Smooth muscle cell of the brain vasculature (primary cell): ENCODE measurements around the gene NME7.

ENCODE experiments used
- DNase-seq: peaks from one replicate; pipeline ENCODE4 v3.0.0-alpha.2; 2012; ENCODE audit warnings: low read depth, low spot score

NME7 gene

DNA sequence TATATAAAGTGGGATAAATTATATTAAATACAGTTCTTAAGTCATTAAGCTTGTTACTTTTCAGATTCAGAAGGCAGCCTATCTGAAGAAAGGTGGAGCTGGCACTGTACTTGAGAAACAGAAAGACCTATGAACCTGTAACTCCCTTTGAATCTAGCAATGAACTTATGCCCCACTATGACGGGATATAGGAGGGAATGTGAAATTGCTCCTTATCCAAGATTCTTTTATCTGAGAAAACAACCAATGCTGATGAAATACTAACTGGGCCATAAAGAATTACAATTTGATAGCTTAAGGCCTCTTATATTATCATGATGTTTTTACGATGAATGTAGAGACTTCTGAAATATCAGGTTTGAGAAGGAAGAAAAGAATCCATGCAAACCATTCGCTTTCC is 211.0 kb downstream of the NME7 start:
- no peak for DNase-seq

DNA sequence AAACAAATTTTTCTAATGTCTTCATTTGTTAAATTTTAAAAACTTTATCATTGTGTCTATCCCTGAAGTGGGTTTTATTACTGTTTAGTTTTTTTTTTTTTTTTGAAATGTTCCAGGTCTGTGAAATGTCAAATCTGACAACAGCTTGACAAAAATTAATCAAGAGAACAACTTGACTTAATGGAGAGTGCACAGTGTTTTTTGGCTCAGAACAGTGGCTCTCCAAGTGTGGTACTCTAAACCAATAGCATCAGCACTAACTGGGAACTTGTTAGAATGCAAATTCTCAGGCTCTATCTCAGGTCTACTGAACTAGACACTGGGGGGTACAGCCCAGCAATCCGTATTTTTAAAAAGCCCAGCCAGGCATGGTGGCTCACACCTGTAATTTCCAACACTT is 211.9 kb downstream of the NME7 start:
- no peak for DNase-seq

DNA sequence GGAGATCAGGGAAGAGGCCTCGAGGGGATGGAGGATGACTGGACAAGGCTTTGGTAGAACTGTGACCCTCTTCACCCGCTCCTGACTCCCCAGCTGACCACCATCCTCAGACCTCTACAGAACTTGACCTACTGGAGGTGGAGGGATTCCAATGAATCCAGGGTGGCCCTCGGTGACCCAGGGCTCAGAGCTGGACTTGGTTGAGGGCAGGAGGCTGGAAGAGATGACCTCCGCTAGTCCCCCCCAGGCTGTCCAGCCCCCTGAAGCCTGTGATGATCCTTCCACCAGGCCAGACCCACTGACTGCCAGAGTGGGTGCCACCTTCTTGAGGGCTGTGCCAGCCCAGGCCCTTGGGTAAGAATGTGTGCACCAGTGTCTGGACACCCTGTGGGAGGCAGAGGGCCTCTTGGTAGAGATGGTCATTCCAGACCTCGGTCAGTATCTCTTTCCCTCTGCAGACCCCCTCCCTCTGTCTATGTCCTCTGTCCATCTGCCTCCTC is 216.2 kb downstream of the NME7 start:
- no peak for DNase-seq

DNA sequence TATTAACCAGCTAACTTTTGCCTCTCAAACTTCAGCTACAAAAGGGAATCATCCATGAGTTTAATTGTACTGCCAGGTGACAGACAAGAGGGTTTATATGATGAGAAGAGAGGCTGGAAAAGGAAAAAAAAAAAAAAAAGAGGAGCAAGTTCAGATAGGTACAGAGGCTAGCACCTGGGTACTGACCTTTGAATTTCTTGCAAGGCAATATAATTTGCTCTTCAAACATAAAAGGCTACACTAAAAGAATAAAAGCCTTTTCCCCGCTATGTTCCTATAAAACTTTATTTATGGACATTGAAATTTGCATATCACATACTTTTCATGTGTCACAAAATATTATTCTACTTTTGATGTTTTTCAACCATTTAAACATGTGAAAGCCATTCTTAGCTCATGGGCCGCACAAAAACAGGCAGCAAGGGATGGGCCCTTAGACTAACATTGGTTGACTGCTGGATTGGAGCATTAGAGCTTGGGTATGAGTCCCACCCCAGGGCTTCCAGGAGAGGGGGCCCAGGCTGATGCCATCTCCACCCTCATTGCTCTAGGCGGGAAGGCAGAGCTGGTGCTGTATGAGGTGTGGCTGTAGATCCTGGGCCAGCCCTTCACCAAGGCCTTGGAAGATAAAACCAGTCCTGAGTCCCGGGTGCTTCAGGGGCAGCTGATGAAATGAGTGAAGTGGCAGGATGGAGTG is 216.8 kb downstream of the NME7 start:
- DNase-seq: no peak

DNA sequence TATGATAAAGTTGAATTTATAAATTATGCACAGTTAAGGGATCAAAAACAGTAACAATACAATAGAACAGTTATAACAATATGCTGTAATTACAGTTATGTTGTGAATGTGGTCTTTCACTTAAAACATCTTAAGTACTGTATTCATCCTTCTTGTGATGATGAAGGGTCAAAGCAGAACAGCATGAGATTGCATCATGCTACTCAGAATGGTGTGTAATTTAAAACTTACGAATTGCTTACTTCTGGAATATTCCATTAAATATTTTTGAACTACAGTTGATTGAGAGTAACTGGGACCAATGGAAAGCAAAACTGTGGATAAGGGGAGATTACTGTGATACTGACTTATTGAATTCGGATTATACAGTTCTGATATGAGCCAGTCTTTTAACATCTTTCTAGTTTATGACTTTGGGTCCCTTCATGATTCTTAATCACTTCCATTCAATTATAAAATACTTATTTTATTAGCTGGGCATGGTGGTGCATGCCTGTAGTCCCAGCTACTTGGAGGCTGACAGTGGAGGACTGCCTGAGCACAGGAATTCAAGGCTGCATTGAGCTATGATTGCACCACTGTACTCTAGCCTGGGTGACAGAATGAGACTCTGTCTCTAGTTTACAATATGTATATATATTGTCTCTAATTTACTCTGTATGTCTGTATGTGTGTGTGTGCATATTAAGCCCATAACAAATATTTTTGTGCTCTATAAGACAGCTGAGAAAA is 217.9 kb downstream of the NME7 start:
- no peak for DNase-seq

DNA sequence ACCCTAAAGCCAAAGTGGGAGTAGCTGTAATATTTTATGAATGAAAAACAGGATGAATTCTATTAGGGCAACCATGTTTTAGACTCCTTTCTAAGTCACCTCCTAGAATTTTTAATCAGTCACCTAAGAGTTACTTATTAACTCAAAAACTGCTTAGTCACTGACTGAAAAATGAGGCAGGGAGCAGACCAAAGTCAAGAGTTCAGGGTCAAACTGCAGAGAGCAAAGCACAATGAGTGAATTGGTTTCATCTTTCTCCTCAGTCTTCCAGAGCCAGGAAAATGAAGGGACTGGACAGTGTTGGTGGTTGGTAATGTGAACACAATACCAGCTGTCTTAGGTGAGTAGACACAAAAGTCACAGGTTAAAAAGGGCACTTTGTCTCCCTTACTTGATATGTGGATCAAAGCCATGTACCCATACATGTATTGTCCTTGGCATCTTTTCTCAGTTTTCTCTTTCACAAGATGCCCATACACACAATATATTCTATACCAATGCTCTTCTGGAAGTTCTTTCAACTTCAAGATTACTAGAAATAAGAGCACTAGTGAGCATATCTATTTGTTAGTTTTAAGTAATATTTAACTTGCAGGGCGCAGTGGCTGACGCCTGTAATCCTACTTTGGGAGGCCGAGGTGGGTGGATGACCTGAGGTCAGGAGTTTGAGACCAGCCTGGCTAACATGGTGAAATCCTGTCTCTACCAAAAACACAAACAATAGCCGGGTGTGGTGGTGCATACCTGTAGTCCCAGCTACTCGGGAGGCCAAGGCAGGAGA is 218.9 kb downstream of the NME7 start:
- DNase-seq: no peak

DNA sequence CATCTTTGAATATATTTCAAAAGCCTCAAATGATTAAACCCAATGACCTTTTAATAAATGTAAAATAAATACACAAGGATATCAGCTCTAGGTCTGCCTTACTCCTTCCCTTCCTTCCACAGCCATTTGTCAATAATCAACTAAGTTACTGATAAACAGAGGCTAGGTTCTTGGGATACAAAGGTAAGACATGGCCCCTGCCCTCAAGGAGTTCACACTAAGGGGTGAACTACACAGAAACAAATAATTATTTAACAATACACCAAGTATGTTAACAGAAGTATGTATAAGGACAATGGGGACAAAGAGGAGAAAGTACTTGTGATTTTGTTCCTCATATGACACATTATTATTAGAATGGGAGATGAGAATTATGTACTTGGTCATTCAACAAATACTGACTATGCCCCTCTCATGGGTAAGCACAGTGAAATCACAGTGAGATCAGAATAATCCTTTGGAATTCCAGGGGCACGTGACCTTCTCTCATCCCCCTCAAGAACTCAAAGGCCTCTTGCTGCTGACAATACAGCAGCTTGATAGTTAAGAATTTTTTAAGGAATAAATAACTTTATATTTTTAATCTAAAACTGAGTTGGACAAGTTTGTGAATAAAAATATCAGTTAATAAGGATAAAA is 220.9 kb downstream of the NME7 start:
- no peak for DNase-seq

DNA sequence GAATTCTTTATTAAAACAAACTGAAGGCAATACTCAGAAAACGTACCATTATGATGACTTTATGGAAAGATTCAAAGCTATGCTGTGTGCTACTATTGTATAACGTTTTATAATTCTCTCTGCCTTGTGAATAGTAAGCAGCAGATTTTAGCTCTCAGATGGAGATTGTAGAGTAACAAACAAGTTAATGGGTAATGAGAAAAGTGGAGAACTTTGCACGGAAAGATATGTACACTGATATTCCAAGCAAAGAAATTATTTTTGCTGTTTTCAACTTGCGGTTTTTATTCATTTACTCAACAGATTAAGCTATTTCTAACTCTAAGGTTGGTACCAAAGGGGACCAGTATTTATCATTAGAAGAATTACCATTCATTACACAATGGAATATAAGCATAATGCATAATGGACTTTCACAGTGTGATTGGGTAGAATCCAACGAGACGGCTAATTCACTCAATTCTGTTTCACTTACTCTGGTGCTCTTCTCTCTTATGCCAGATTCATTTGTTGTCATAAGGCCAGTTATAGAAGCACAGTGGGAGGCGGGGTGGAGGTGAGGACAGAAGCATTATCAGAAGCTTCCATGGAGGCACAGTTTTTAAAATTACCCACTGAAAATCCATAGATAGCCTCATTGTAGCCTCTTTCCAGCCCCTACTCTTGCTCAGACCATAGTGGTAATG is 222.5 kb downstream of the NME7 start:
- DNase-seq: no peak

DNA sequence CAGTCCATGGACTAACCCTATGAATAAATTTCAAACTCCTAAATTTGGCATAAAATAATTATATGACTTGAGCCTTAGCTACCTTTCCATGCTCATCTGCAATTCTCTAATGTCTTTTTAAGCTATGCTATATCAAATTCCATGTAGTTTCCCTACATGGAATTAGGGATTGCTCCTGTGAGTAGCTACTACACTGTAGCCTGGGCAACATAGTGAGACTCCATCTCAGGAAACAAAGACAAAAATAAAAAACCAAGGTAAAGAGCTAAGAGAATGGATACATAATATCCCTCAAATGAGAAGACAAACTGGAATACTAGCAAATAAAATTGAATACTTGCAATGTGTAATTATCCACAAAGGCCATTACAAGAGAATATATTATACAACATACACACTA is 223.6 kb downstream of the NME7 start:
- no peak for DNase-seq

DNA sequence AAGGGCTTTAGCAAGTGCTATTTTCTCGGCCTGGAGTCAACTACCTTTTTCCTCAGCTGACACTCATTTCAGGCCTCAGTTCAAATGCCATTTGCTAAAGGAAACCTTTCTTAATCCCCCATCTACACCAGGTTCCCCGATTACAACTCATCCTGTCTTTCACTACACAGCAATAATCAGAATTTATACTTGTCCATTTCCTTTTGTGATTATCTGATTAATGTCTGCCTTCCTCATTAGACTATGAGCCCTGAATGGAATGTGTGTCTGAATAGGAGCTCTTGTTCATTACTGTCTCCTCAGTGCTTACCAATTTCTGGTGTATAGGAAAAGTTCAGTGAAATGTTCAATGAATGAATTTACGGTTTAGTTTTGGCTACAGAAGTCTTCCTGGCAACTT is 224.3 kb downstream of the NME7 start:
- DNase-seq: no peak

DNA sequence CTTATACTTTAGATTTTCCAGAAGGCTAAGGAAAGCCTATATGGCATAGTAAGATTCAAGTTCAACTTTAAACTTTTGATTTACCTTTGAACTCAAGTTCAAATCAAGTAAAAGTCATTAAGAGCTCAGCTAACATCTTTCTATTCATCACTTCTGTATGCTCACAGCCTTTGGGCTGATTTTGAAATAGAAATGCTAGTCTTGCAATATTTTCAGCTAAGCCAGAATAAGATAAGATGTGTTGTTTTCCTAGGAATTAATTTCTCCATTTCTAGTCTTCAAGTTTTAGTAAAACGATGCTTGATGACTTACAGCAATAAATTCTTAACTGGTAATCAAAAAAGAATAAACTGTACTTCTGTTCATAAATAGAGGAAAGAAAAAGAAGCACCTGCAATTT is 225.5 kb downstream of the NME7 start:
- DNase-seq: no peak

DNA sequence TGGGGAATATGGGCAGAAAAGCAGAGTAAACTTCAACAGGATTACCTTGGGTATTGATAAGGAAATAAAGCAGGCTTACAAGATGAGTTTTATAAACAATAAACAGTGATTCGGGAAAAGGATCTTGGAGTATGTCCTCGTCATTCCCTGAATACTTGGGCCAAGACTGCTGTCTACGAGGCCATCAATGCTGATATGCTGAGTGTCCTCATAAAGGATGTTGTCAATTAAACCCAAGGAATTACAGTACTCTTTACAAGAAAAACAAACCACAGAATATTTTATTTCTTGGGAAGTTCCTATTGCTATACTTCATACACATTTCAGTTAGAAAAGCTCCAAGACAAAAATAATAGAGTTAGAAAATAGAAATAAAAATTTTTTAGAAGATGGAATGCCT is 226.2 kb downstream of the NME7 start:
- DNase-seq: no peak

DNA sequence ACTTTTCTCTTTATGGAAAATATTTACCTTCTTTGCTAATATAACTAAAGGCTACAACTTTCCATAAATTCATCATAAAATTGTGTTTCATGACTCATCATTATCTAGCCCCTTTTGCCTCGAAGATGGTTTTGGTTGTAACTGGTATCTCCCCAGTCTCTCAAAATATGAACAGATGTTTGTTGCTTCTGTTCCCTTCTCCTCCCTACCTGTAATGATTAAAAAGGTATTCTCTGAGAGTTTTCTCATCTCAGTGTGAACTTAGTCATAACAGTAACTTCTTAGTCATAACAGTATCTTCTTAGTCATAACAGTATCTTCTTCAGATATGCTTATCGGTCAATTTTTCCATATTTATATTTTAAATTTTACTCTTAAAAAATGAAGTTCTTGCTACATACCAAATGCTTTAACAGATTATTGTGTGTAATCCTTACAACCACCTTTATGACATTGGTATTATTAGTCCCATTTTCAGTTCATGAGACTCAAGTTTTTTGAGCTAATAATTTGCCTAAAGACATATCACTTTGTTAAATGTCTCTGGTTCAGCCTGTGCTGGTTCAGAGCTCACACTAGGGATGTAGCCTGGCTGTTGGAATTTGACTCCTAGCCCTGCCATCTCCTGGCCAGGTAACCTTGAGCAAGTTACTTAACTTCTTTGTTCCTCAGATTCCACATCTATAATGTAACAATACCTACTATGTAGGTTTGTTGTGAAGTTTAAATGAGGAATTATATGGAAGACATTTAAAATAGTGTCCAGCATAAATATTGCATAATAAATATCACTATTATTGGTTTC is 228.5 kb downstream of the NME7 start:
- DNase-seq: no peak

DNA sequence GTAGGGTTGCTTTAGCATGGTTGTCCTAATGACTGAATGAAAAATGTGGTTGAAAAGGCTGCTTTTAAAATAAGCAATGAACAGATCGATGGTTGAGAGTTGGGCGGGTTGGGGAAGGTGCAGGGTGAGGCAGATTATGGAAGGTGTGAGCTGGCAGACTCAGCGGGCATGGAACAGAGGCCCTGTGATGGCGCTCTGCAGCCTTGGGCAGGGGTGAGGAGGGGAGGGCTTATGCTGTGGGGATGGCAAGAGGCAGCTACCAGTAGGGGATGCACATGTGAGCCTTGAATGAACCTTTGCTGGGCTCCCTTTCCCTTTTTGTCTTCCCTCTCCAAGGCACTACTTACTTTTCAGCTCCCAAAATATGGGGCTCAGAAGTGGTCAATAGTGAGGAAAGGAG is 230.2 kb downstream of the NME7 start:
- no peak for DNase-seq

DNA sequence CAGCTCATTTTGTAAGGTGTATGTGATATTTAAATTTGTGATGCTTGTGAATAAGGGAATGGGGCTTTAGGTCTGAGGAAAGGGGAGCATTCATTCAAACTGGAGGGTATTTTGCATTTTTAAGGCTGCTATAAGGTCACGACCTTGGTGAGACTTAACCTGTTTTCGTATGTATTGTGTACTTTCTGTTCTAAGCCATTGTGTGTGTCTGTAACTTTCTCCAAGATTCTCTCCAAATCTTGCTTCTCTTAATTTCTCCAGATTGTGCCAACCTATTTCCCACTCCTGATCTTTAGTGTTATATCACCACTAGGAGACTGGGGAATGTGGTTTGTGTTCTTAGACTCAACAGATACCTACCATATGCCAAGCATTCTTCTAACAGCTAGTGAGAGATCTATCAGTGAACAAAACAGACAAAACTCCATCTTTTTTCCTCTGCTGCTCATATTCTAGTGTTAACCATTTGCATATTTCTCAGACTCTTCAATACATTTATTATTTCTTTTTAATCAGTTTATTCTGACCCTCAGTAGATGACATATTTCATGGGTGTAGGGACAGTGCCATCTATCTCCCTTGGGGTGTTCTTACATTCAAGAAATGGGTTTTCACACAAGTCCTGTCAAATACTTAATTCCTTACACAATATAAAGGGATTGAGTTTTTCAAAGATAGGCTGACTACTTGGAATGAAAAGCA is 233.6 kb downstream of the NME7 start:
- DNase-seq: no peak

DNA sequence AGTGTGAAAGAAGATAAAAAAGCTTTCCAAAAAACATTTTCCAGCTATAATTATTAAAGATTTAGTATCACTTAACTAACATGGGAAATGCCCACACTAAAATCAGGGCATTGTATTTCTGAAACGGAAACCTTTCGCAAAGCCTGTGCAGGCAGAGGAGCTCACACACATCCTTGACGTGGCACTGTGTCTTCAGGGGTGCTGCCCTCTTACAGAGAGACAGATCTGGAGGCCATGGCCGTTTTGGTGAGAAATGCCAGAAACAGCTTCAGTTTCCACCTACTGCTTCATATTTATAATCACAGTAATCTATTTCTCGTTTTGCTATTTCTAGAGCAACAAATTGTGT is 234.4 kb downstream of the NME7 start:
- DNase-seq: no peak

DNA sequence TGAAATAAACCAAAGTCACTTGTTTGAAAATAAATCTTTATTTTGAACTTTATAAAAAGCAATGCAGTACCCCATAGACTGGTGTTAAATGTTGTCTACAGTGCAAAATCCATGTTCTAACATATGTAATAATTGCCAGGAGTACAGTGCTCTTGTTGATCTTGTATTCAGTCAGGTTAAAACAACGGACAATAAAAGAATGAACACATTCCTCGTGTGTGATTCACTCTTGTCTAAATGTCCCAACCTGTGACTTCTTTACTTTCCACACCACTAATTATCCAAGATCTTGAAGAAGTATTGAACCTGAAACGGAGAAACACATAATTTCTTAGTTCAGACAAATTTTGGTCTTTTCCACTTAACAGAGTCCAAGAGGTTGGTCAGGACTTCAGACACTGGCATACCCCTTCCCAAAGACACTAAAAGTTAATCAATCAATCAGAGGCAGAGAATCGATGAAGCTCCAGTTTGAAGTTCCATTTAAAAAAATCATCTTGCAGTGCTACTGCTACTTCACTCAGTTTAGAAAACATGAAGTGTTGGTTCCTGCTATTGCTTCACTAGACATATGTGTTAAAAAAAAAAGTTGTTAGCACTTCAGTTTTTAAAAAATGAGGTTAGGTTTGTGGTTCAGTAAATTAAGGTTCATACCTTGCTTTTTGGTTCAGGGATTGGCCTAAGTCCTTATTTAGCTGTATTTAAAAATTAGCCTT is 234.9 kb downstream of the NME7 start:
- DNase-seq: no peak

DNA sequence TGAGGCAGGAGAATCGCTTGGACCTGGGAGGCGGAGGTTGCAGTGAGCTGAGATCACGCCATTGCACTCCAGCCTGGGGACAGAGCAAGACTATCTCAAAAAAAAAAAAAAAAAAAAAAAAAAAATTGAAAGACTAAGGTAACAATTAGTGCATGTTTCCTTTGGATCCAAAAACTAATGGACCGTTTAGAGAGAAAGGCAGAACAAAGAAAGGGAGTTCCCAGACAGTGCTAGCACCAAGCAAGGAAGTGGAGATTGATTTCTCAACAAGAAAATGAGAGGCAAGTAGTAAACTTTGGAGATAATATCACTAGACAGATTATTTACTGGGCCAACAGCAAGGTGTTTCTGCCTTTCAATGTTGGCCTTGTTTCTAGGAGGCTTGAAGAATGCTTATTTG is 236.9 kb downstream of the NME7 start:
- no peak for DNase-seq

DNA sequence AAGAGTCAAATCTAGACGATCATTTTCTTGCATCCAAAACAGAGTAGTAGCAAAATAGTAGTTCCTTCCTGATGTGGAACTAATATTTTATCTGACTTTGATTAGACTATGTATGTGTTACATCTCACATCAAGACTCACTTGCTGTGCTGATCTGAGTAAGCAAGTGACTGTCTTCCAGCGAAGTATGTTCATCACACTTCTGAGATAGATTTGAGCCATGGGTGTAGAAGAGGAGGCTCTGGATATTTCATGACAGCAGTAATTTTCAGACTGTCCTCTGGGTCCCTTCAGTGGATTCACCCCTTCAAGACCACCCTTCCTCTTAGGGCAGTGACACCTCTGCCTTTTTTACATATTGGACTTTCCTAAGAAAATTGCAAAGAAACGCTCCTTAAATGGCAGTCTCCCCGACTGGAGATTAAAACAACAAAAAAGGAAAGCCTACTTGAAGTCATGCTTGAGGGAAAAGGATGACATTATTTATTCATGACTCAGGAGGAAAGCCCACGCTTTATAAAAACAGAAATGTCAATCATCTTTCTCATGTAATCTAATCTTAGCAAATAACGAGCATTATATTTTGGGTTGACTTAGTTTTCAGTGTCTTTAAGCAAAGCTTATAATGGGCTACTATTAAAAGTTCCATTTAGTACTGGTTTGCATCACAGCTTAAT is 238.3 kb downstream of the NME7 start:
- no peak for DNase-seq
